Mononuclear cell (primary cell): ENCODE results near the gene CCDC93. TPM values are rescaled to one million over a fixed set of nuclear protein-coding genes. Genes with fewer than 3 reads are reported as not detected.

Experiments
- H3K27me3 ChIP-seq: 2 replicates; pipeline ENCODE4 v1.6.0; 2011; ENCODE audit warnings: low read length, control low read depth; ENCODE audit not compliant: insufficient read depth
- H3K4me1 ChIP-seq: 2 replicates; pipeline ENCODE4 v1.5.1; 2011; ENCODE audit warnings: mild to moderate bottlenecking, low read length, control low read depth; ENCODE audit not compliant: insufficient read depth
- H3K4me3 ChIP-seq: 2 replicates; pipeline ENCODE4 v1.5.1; 2011; ENCODE audit warnings: mild to moderate bottlenecking, low read length, moderate library complexity
- H3K9me3 ChIP-seq: 2 replicates; pipeline ENCODE4 v1.5.1; 2011; ENCODE audit warnings: low read depth, mild to moderate bottlenecking, control low read depth, low read length
- total RNA-seq: library from RNA; depleted of rRNA; stranded (reverse); fragments of >200 nt; gene quantifications from one replicate; pipeline ENCODE4 v1.2.3, GENCODE V29; 2012

The CCDC93 gene, protein sequence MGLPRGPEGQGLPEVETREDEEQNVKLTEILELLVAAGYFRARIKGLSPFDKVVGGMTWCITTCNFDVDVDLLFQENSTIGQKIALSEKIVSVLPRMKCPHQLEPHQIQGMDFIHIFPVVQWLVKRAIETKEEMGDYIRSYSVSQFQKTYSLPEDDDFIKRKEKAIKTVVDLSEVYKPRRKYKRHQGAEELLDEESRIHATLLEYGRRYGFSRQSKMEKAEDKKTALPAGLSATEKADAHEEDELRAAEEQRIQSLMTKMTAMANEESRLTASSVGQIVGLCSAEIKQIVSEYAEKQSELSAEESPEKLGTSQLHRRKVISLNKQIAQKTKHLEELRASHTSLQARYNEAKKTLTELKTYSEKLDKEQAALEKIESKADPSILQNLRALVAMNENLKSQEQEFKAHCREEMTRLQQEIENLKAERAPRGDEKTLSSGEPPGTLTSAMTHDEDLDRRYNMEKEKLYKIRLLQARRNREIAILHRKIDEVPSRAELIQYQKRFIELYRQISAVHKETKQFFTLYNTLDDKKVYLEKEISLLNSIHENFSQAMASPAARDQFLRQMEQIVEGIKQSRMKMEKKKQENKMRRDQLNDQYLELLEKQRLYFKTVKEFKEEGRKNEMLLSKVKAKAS
- total RNA-seq = 69.5 TPM

- Histone ChIP-seq H3K4me3 (peak within 1 kb of the TSS; percentile 85), H3K9me3 (no peaks in the 10 kb centered on the region), H3K27me3 (no peaks in the 10 kb centered on the region), H3K4me1 (peaks cover 62% of the 10 kb centered on the region)
Measured at GRCh38 chr2:118013724-118014491, at the start of gene CCDC93. TSS of gene CCDC93 (minus strand) at chr2:118014070. CDS start at chr2:118013995, 75 bp downstream.

GRCh38 chr2:118062669-118063068, 48.8 kb upstream of the CCDC93 start:
- Histone ChIP-seq H3K27me3 (no peaks in the 10 kb centered on the region), H3K4me3 (no peak overlapping the region), H3K9me3 (no peaks in the 10 kb centered on the region), H3K4me1 (peaks cover 39% of the 10 kb centered on the region)

- H3K9me3 ChIP-seq = no peaks in the 10 kb centered on the region
Measured at GRCh38 chr2:118062048-118062447, 48.2 kb upstream of the CCDC93 start.

DNA sequence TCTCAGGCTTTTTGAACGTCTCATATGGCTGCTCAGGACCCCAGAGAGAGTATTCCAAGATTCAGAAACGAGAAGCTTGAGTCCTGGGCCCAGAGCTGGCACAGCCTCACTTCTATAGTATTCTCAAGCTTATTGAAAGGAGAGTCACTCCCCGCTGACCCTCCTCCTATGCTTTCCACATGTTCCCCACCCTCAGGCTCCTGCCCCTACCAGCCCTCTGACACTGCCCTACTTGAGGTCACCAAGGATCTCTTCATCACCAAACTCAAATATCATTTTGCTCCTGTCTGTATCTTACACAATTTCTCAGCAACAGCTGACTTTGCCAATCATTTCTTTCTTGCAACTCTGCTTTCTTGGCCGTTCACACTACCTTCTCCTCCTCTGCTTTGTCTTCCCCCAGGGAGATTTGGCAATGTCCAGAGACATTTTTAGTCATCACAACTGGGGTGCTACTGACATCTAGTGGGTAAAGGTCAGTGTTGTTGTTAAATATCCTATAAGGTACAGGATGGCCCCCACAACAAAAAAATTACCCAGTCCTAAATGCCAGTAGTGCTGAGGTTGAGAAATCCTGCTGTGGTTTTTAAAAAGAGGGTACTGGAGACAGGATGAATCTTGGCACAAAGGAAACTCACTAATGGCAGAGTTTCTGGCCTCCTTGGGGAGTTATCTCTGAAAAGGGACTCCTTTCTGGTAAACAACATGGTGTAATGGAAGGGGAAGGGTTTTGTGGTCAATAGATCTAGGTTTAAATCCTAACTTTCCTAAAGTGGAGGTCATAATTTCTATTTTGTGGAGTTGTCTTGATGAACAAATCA, 47.5 kb upstream of the CCDC93 start:
- H3K27me3 ChIP-seq = no peaks in the 10 kb centered on the region
- no peaks in the 10 kb centered on the region for H3K9me3 ChIP-seq
- H3K4me3 ChIP-seq = no peak overlapping the region
- H3K4me1 ChIP-seq = peaks cover 52% of the 10 kb centered on the region

More at GRCh38 chr2:118062048-118062447, 48.2 kb upstream of the CCDC93 start:
- Histone ChIP-seq H3K4me1 (peaks cover 45% of the 10 kb centered on the region), H3K27me3 (no peaks in the 10 kb centered on the region), H3K4me3 (no peak overlapping the region)

- Histone ChIP-seq H3K4me3 (no peak overlapping the region), H3K4me1 (peaks cover 66% of the 10 kb centered on the region), H3K27me3 (no peaks in the 10 kb centered on the region), H3K9me3 (no peaks in the 10 kb centered on the region)
Measured at GRCh38 chr2:118059919-118060478, 46.1 kb upstream of the CCDC93 start.

DNA sequence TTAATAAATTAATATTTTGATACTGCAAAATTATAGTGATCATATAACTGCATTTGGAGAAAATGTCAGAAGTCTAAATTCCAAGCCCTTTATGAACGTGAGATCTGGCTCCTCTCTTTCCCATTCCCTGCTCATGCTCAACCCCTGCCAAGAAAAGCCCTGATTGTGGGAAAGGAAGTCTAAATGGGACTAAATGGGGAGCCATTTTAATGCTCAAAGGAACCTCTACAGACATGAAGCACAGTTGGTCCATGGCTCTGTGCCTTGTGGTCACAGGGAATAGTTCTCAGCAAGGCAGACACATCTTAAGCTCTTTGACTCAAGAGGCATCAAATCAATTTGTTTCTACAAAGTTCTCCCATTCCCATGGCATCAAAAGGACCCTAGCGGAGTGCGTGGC, 45.1 kb upstream of the CCDC93 start:
- Histone ChIP-seq H3K9me3 (no peaks in the 10 kb centered on the region), H3K27me3 (no peaks in the 10 kb centered on the region), H3K4me1 (peaks cover 74% of the 10 kb centered on the region), H3K4me3 (no peak overlapping the region)

- H3K4me1 ChIP-seq = peaks cover 74% of the 10 kb centered on the region
- no peaks in the 10 kb centered on the region for H3K9me3 ChIP-seq
- H3K27me3 ChIP-seq = no peaks in the 10 kb centered on the region
- no peak overlapping the region for H3K4me3 ChIP-seq
Measured at GRCh38 chr2:118056801-118057200, 42.9 kb upstream of the CCDC93 start.

DNA sequence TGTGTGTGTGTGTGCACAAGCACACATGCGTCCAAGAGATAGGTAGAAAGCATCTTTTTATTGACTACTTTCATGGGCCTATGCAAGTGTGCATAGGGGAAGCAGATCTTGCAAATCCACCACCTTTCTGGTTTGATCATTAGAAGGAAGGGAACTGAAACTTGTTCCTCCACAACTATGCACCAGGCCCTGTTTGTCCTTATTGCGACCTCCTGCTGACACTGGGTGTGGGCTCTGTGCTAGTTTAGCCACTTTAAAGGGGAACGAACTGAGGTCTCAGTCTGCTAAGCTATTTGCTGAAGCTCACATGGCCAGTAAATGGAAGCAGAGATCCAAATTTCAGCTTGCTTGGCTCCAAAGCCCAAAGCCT, 42.3 kb upstream of the CCDC93 start:
- Histone ChIP-seq H3K27me3 (no peaks in the 10 kb centered on the region), H3K4me3 (no peak overlapping the region), H3K4me1 (peaks cover 70% of the 10 kb centered on the region), H3K9me3 (no peaks in the 10 kb centered on the region)

DNA sequence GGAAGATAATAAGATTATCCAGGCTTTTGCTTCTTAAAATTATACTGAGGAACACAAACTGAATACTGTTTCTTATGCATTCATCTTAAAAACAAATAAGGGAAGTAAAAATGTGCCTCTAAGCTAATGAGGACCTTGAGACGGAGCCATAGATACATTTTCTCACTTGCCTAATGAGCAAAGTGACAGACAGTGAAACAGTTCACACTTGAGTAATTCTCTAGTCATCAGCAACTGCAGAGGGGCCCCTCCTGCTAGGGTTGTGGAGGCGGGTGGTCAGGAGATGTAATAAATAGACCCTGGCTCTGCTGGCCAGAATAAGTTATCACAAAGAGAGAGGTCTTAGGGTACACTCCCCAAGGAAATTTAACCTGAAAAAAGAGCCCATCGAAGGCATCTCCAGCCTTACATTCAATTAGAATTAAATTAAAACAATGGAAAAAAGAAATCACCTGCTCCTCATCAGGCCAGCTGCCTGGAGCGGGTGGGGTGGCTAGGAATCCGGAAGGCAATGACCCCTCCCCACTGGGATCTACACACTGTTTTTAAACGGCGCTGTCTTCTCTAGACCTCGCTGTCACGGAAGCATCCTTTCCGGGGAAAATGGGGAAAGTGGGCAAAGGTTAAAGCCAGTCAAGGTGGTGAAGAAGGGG, 41.8 kb upstream of the CCDC93 start:
- H3K4me1 ChIP-seq = peaks cover 65% of the 10 kb centered on the region
- H3K4me3 ChIP-seq = no peak overlapping the region
- H3K27me3 ChIP-seq = no peaks in the 10 kb centered on the region
- no peaks in the 10 kb centered on the region for H3K9me3 ChIP-seq

DNA sequence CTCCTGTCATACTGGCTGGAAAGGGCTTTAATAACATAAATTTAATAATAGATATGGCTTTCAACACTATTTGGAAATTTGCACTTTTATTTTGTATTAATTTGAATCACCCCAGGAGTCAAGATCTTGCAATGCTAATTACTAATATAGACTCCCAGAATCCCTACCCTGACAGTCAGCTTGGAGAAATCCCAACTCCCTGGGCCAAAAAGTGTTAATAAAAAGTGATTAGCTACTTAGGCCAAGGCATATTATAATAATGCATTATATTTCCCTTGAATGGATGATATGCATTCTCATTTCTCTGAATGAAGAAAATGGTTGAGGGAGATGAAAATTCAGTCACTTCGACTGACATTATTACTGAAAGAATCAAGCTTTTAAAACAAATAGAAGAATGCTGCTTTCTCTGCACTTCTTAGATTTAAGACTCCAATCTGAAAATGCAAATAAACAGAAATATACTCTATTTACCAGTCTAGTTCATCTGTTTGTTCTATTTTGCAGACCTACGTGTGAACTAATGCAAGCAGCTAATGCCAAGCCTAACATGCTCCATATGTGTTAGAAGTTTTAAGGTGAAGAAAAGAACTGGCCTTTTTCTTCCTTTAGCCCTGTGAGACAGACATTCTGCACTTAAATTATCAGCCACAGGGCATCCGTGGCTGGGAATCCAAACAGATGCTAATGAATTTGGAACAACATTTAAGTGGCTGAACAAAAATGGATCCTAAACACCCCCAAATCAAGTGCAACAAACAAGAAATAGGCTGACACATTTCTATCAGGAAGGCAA, 40.5 kb upstream of the CCDC93 start:
- H3K4me3 ChIP-seq = no peak overlapping the region
- no peaks in the 10 kb centered on the region for H3K9me3 ChIP-seq
- H3K4me1 ChIP-seq = peaks cover 65% of the 10 kb centered on the region
- no peaks in the 10 kb centered on the region for H3K27me3 ChIP-seq

DNA sequence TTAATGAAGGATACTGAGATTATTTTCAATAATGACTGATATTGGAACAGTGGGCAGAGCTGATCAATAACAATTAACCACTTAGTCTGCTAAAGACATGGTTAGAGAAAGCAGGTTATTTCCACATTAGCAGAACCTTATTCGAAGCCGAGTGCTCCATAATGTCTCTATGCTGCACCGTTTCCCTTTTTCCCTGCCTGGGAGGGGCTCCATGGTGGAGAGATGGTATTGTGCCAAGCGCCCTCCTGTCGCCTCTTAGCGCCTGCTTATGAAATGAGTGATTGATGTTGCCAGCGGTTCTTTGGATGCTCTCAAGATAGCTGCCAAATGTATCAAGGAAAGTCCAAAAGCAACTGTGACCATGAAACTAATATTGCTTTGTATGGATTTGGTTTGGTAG, 39.8 kb upstream of the CCDC93 start:
- Histone ChIP-seq H3K9me3 (no peaks in the 10 kb centered on the region), H3K4me3 (no peak overlapping the region), H3K4me1 (peaks cover 62% of the 10 kb centered on the region), H3K27me3 (peaks cover 2% of the 10 kb centered on the region)

- H3K9me3 ChIP-seq = no peaks in the 10 kb centered on the region
- H3K4me3 ChIP-seq = no peak overlapping the region
- H3K4me1 ChIP-seq = peaks cover 51% of the 10 kb centered on the region
- H3K27me3 ChIP-seq = peaks cover 14% of the 10 kb centered on the region
Measured at GRCh38 chr2:118052474-118052873, 38.6 kb upstream of the CCDC93 start.

DNA sequence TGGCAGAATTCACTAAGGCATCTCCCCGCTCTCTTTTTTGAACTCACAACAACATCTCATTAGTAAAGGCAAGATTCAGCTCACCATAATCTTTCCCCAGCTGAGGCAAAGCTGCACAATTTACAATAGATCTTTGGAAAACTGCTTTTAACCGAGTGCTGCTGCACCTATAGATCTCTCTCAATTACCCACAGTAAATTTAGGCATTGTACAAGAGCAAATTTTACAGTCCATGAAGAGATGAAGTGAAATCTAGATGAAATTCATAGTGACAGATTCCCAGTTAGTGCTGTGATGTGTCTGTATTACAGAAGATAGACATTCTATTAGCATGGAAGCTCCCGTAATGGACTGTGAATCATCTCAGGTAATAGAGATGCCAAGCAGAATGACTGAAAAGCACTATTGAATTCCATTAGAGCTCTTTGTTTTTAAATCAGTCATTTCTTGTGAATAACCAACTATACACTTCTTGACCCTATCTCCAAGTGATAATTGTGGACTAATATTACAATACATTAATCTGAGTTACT, 38.0 kb upstream of the CCDC93 start:
- Histone ChIP-seq H3K9me3 (no peaks in the 10 kb centered on the region), H3K27me3 (peaks cover 18% of the 10 kb centered on the region), H3K4me3 (no peak overlapping the region), H3K4me1 (peaks cover 50% of the 10 kb centered on the region)
